ENCODE results near the gene XRCC4.
"Not testable (repeated sequence)": the region's sequence is repeated elsewhere in the genome, so short reads cannot be mapped to it uniquely, and the experiment has no call there.

Gene XRCC4

DNA sequence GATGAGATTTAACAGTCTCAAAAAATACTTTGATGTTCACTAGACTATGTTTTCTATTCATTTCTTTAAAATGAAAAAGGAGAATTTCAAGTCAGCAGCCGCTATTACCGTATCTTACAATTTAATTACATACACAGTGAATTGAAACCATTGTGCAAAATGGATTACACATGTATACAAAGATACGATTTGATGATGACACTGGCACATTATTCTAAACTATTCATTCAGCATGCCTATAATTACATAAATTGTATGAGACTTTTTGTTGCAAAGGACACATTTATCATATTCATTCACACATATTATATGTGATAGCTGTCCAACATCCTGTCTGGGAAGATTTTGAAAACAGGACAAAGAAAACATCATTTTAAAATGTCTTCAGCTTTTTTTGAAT lies 275.9 kb downstream of the XRCC4 start:
- no peak for DNase-seq (ENCODE audit: low read depth)

DNA sequence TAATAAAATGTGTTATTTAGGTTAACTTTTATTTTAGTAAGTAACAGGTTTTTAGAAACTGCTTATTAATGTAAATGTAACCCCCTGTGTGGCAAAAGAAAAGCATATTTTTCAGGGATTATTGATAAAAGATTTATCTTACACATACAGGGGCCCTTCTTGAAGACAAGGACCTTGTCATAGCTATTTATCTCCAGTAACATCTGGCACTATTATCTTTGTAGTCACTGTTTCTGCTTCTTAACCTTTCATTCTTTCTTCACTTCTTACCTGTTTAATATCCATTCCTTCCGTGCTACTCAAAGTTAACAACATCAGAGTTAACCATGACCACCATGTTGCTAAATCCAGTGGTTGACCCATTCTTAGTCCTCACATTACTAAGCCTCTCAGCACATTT lies 276.4 kb downstream of the XRCC4 start:
- DNase-seq (ENCODE audit: low read depth): no peak

DNA sequence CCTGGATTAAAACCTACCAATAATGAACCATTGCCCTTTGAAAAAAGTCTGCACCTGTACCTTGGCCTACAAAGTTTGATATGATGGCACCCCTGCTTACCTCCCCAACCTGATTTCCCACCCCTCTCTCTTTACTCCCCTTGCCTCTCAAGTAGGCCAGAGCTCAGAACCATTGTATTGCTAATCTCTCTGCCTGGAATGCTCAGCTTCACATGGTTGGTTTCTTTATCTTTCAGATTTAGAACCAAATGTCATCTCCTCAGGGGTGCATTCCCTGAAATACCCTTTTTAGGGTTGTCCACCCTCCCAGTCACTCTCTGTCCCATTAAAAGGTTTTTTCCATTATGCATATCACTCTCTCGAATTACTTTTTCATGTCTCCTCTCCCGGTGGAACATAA lies 277.6 kb downstream of the XRCC4 start:
- DNase-seq (ENCODE audit: low read depth): no peak

DNA sequence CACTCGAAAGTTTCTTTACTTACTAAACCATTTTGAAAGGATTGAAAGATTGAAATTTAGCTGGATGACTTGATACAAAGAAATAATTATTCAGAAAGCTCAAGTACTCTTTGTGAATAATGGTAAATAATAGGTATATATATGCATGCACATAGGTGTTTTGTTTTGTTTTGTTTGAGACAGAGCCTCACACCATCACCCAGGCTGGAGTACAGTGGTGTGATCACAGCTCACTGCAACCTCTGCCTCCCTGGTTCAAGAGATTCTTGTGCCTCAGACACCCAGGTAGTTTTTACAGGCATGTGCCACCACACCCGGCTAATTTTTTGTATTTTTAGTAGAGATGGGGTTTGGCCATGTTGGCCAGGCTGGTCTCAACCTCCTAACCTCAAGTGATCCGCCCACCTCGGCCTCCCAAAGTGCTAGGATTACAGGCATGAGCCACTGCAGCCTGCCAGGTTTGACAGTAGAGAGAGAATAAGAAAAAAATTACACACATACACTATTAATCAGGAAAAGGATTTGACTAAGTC lies 278.2 kb downstream of the XRCC4 start:
- not testable (repeated sequence) for DNase-seq (ENCODE audit: low read depth)

DNA sequence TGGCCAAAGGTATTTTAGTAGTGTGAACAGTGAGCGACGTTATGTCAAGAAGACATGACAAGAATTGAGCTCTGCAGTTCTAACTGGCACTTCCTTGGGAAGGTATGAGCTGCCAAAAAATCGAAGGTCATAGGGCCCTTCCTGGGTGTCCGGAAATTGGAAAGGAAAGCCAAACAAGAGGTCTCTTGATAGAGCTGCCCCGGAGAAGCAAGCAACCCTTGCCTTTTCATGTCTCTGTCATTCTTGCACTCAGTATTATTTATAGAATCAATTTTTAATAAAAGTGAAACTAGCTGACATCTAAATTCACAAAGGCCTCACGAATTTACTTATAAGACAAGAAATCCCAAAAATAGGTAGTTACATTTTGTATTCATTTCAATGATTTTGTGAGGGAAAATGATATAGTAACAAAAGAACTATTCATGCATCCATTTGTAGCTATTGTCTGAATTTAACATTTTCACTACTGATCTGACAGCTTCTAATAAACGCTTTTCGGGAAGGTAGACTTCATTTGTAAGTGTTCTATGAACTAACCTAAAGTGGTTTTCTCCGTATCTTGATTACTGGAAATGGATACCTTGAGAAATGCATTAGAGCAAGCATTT lies 280.4 kb downstream of the XRCC4 start:
- DNase-seq (ENCODE audit: low read depth): no peak

DNA sequence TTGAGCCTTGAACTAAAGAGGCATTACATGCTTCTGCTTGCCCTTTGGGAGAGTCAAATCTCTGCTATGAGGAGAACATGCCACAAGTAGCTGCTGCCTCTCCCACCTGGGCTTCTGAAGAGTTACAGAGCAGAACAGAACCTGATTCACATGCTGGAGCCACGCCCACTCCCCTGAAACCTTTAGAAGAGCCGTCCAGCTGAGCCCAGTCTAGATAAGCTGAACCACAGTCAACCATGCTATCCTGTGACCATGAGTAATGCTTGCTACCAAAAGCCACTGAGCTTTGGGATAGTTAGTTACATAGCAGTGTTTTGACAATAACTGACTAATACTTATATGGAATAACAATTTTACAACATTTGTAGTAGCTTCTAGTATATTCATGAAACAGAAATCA lies 283.2 kb downstream of the XRCC4 start:
- no peak for DNase-seq (ENCODE audit: low read depth)

DNA sequence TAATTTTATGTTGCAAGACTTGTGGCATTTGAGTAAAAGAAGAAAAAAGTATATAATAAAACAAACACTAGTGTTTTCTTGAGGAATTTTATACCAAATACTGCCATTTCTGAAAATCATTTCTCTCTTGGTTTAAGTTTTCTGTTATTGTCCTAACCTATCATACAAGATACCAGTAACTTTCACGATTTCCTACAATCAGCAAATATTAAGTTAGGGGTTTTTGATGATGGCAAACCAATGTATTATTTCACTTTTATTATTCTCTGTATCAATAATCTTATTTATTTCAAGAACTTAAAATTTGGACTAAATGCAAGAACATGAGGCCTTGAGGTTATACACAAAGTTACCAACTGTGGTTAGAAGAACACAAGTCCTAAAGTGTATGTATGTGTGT lies 285.2 kb downstream of the XRCC4 start:
- DNase-seq (ENCODE audit: low read depth): no peak

DNA sequence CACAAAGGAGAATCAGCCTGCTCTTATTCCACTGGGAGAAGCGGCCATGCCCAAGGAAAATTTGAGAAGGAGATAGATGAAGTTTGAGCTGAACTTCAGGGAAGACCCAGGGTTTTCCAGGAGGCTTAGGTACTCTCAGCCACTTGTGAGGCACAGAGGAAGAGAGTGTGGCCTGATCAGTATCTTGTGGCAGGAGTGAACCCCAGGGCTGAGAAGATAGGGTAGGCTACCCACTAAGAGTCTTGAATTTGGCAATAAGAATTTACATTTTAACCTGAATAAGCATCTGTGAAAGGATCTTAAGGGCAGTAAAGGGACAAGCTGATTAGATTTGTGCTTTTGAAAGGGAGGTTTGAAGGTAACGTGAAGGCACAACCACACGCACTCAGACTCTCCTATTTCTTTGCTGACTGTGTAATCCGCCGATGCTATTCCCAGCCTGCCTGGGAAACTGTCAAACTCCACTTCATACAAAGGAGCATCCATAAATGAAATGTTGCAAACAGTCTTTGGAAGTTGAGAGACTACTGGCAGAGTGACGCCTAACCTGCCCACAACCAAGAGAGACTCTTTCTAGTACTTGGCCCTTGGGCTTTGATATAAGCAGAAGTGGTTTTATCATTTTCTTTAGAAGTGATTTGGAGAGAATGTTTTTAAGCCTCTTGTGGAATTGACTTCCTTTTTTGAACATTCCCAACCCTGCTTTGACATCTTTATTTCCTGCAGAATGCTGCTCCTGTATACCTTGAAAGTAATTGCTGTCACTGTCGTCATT lies 286.0 kb downstream of the XRCC4 start:
- no peak for DNase-seq (ENCODE audit: low read depth)

DNA sequence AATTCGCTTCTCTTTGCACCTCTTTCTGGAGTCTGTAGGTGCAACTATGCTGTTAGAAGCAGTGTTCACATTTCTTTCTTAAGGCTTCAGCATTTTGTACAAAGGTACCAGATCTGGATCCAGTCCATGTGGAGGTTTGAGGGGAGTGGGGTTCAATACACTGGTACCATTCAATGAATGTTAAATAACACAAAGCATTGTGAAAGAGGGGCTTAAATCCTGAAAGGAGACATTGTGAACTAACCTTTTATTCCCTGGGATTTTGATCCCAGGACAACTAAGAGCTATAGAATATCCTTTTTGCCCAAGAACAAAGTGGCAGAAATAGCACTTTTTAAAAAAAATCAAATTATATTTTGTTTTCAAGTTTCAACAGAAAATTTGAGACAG lies 286.5 kb downstream of the XRCC4 start:
- no peak for DNase-seq (ENCODE audit: low read depth)

DNA sequence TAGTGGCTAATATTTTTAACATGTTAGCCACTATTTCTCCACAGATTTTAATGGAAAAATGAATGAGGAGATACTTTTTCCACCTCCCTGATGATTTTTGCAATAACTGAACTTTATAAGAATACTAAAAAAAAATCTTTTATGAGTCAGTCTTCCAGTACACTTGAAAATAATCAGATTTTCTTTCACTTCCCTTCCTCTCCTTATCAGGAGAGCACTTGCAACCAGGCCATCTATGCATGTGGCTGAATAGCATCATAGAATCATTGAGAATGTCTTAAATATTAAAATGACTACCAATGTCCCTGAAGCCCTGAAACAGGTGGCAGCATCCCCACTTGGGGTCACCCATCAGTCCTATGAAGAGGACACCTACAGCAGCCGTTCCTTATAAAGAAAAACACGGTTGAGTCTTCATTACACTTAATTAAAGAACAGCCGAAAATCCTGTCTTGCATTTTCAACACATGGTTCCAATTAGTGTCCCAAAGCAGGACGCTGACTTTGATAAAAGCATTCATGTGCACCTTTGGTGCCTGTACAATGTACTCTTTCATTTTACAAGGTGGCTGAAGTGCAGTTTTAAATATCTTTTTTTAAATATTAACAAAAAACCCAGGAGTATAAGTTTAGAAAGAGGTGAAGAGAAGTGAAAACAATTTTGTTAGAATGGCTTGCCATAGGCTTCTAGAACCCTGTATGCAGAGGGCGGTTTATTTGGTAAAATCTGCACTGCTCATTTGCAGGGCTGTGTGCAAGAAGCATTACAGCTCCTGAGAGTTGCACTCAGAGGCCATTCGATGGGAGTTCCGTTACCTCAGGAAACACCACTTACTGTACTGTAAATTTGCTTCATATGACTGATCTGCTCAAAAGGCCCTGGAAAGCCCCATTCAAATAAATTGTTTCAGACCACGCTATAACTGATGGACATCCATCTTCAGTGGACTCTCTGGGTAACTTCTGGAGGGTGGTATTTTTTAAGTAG lies 287.3 kb downstream of the XRCC4 start:
- no peak for DNase-seq (ENCODE audit: low read depth)

DNA sequence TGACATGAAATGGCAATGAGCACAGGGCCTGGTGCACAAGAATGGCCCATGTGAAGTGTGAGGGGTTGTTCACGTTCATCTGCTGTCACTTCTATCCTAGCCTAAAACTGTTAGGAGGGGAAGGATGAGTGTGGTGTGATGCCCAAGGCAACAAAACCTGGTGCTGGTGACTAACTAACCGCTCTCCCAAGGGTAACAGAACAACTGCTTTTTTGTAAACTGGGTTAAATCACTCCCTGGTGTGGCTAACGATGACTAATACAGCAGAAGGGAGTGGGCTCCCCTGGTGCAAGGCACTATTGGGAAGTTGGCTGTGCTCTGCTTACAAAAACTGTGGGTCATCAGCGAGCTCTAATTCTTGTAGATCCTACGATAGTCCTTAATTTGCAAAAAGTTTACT lies 291.0 kb downstream of the XRCC4 start:
- DNase-seq (ENCODE audit: low read depth): no peak

DNA sequence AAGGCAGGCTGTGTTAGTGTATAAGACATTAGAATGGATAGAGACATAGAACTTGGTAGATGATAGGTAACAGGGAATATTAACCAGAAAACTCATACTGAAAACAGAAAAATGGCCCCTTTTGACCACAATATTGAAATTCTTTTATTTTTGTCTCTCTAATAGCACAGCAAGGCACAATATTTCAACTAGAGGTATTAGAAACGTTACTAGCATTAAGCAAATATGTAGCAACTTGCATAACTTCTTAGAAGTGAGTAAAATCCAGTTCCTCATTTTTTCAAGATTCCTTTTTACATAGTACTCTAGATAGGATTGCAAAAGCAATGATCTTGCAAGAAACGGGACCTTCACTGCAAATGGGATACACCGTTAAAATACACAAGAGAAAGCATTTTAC lies 291.5 kb downstream of the XRCC4 start:
- no peak for DNase-seq (ENCODE audit: low read depth)

DNA sequence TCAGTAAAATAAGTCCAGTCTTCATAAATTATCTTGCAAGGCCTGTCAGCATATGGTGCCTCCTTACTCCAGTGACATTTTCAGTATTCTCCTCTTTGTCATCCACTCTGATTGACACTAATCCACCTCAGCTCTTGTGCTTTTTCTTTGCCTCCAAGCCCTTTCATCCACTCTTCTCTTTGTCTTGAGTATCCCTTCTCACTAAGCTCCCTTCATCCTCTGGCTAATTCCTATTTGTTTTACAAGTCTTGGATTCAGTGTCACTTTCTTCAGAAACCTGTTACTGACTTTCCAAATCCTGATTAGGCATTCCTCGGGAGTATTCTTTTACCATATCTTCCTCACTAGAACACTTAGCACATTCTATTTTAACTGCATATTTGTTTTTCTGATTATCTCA lies 293.6 kb downstream of the XRCC4 start:
- DNase-seq (ENCODE audit: low read depth): no peak

DNA sequence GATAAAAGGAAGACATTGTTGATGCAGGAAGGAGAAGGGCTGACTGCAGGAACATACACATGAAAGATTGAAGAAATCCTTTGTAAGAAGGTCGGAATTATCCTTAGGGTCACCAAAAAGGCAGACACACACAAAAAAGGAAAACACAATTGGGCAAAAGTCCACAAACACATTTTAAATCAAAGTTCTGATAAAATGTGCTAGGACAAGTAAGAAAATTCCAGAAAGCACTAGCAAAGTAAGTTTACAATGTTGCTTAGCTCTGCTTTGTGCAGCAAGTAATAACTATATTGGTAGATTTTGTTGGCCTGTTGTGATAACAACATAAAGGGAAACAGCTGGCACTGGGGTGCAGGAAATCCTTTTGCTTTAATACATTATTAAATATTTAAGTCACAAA lies 294.4 kb downstream of the XRCC4 start:
- no peak for DNase-seq (ENCODE audit: low read depth)

DNA sequence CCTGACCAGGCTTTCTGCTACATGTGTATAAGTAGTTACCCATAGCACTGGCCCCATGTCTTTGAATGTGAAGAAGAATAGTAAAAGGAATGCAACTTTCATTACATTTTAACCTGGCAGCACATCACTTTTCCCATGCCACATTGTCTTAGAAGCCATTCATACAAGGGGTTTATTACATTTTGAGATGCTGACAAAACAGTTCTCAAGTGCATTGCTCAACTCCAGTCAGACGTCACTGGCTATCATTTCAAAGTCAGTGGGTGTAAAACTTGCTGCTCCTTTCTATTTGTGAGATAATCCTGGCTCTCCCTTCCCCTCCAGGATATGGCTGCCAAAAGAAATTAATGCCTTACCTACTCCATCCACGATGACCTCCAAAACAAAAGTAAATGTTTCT lies 297.2 kb downstream of the XRCC4 start:
- DNase-seq (ENCODE audit: low read depth): no peak

DNA sequence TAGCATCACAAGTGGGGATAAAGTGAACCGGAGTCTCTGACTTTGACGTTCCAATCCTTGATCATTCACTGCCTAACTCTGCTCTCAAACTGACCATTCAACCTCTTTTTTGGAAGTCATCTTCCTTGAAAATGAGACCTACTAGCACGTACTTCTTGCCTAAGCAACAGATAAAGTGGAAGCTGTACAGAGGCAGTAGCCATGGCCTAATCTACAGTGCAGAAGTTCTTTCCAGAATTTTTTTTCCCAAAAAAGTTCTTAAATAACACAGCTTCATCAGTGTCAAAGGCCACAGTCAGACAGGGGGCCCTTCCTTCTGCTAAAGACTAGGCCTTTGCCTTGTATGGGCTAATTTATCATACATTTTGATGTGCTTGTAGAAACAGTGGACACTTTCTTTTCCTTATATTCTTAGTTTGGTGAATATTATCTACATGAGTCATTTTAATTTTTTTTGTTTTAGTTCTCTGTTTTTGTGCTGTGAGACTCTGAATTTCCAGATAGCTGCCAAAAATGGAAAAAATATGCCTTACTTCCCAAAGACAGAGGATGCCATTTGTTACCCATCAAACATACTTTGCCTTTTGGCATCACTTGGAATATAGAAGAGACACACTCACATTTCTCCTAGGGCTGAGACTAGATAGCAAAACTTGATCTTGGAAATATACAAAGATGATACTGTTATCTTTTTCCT lies 297.9 kb downstream of the XRCC4 start:
- no peak for DNase-seq (ENCODE audit: low read depth)

DNA sequence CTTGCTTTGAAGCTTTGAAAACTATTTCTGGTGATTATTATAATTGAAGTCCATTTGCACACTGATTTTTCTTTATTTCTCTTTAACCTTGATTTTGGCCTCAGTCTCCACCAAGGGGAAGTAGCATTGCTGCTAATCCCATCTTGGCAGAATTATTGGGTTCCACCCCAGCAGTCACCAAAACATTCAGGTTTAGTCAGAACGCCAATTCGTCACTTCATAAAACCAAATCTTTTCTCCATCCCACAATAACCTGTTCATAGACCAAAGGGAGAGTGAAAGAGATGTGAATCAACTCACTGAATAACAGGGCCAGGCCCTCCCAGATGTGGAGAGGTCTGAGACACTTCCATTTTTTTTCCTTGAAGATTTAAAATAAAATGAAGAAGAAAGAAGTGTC lies 299.1 kb downstream of the XRCC4 start:
- no peak for DNase-seq (ENCODE audit: low read depth)

DNA sequence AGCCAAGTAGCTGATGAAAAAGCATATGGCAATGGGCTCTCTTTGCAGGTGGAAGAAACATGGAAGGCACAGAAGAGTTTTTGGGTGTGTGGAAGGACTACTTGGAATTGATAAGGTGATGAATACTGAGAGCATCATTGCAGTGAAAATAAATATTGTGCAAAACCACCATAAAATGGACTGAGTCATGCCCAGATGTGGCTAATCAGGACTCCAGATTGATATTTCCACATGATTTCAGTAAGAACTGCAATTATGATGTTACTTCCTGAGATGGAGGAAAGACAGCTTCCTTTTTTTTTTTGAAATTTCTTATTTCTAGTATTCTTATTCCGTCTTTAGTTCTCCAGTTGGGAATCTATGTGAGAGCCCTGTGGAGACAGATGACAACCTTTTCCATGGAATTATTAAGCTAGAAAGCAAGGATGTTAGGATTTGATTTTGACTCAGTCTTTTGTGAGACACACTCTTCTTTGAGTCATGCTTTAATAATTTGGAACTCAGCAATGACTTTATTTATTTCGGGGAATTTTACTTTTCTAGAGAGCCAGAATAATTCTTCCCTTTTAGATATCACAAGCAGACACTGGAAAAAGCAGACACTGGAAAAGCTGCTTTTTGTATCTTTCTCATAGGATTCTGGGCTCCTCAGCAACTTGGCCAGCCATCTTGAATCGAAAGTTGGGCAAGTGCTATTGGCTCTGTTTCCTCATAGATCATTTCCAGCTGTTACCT lies 300.0 kb downstream of the XRCC4 start:
- no peak for DNase-seq (ENCODE audit: low read depth)

DNA sequence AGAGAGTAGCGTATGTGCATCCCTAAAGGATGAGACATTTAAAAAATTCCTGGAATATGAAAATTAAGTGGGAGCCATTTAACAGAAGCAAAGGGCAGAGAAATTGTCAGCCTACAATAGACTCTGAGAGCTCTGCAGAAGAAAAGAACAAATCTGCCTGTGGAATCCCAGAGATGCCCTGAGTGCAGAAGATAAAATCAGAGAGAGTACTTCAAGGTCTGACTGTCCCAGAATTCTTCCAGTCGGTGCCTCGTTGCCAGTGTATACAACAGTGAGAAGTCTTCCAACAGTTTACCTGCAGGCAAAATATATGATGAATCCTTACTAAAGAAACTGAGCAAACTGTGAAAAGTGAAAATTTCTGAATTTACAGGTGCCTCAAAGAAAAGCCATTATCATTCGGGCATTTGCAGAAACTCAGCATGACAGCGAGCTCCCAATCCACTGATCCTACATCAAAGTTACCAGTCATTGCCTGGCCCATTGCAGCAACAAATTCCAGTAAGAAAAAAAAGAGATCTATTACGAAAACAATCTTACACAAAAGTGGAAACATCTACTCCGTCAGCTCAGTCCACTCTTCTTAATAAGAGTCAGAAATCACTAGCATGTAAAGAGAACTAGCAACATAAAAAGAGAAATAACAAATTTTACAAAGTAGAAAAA lies 301.4 kb downstream of the XRCC4 start:
- DNase-seq (ENCODE audit: low read depth): no peak

DNA sequence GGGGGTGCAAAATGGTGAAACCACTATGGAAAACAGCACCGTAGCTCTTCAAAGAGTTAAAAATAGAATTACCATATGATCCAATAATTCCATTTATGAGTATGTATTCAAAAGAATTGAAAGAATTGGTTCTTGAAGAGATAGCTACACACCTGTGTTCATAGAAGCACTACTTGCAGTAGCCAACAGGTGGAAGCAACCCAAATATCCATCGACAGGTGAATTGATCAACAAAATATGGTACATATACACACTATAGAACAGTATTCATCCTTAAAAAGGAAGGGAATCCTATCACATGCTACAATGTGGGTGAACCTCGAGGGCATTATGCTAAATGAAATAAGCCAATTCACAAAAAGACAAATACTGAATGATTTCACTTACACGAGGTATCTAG lies 308.5 kb downstream of the XRCC4 start:
- DNase-seq (ENCODE audit: low read depth): no peak

DNA sequence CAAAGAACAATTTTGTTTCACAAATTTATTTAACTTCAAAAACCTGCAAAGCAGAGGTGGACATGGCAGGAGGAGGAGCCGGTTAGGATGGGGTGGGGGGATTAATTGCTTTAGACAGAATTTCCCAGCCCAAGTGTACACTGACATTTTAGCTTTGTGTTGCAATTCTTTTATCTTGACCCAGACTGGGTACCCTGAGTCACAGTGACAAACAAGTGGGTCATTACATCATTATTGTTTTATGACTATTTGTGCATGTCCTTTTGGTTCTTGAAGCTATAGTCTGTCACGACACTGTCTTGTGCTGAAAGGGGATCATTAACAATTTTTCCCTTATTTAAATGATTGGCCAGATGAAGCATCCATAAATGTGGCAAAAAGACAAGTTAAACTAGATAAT lies 309.7 kb downstream of the XRCC4 start:
- DNase-seq (ENCODE audit: low read depth): no peak
